Esophagus squamous epithelium (tissue), 4 donors: Measurements from ENCODE around the gene GDPD5.

Source experiments
- POLR2A ChIP-seq, 4 donors: fragments of 450-650 bp; IDR thresholded peaks; one replicate each; pipeline ENCODE4 v1.6.1; 2017; ENCODE audit warnings: antibody characterized with exemption in 4 of 4, mild to moderate bottlenecking in 4 of 4, moderate library complexity in 3 of 4
- TF ChIP-seq, protein P1 (sequence below), 6 experiments: fragments of 450-650 bp in 4 of 6; fragments of 200-600 bp in 2 of 6; sonication (generic) in 2 of 6; IDR thresholded peaks; one replicate each; pipeline ENCODE4 v1.5.1; 2016 to 2019; ENCODE audit warnings: antibody characterized with exemption in 6 of 6, mild to moderate bottlenecking in 4 of 6, moderate library complexity in 4 of 6

DNA sequence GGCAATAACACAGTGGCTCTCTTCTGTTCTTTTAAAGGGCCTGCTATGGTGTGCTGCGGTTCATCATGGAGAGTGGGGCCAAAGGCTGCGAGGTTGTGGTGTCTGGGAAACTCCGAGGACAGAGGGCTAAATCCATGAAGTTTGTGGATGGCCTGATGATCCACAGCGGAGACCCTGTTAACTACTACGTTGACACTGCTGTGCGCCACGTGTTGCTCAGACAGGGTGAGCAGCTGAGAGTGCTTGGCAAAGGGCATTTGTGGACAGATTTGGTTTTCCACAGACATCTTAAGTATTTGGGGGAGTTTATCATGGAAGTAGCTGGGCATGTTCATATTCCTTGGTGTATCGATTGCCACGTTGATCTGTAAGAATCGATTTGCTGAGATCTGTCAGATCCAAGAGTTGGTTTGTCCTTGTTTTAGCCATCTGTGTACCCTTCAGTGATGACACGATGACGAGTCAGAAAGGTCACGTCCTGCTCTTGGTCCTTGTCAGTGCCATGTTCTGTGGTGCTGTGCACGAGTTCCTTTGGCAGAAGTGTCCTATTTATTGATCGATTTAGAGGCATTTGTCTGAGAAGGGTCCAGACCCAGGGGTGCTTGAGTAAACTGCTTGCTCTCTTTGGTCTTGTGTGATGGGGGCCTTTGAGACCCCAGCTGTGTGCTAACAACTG lies 121.6 kb downstream of the GDPD5 start:
- TF ChIP-seq, protein P1, sequence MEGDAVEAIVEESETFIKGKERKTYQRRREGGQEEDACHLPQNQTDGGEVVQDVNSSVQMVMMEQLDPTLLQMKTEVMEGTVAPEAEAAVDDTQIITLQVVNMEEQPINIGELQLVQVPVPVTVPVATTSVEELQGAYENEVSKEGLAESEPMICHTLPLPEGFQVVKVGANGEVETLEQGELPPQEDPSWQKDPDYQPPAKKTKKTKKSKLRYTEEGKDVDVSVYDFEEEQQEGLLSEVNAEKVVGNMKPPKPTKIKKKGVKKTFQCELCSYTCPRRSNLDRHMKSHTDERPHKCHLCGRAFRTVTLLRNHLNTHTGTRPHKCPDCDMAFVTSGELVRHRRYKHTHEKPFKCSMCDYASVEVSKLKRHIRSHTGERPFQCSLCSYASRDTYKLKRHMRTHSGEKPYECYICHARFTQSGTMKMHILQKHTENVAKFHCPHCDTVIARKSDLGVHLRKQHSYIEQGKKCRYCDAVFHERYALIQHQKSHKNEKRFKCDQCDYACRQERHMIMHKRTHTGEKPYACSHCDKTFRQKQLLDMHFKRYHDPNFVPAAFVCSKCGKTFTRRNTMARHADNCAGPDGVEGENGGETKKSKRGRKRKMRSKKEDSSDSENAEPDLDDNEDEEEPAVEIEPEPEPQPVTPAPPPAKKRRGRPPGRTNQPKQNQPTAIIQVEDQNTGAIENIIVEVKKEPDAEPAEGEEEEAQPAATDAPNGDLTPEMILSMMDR (IDR thresholded peaks at IDR 0.05) = no peak
- TF ChIP-seq POLR2A (IDR thresholded peaks at IDR 0.05) = no peak
